Measurements from ENCODE around the gene RPRM.

- TF ChIP-seq CTCF (conservative IDR thresholded peaks at IDR 0.05; ENCODE audit: low read length) (no peak), EZH2phosphoT487 (IDR thresholded peaks at IDR 0.05; ENCODE audit: borderline replicate concordance, low read depth, low read length) (no peak)
Observed at GRCh38 chr2:153476491-153476815, 2.1 kb downstream of the RPRM start.

Measured in OCI-LY7 (cell line).